Stimulated activated CD8-positive, alpha-beta memory T cell treated with anti-CD3 and anti-CD28 coated beads, Interleukin-15, amount 100 ng/mL, for 4 hours (primary cell): ENCODE data around the gene SYNCRIP.
"Not testable (repeated sequence)": the region's sequence is repeated elsewhere in the genome, so short reads cannot be mapped to it uniquely, and the experiment has no call there.

Experiments used
- DNase-seq, 2 donors: peaks; one replicate each; pipeline ENCODE4 v3.0.0-alpha.2; 2020; ENCODE audit warnings: low read depth in 2 of 2

SYNCRIP gene

GRCh38 chr6:85670573-85670972 is 27.9 kb upstream of the SYNCRIP start:
- DNase-seq = no peak

GRCh38 chr6:85669735-85670194 is 27.1 kb upstream of the SYNCRIP start:
- DNase-seq = peak in 1 of 2 donors; percentile 16

- no peak for DNase-seq
Measured at GRCh38 chr6:85662251-85662650, 19.6 kb upstream of the SYNCRIP start.

- DNase-seq = no peak
Measured at GRCh38 chr6:85660181-85660611, 17.5 kb upstream of the SYNCRIP start.

GRCh38 chr6:85650606-85651005 is 7.9 kb upstream of the SYNCRIP start:
- DNase-seq = no peak

- no peak for DNase-seq
Measured at GRCh38 chr6:85644279-85644762, 1.6 kb upstream of the SYNCRIP start.

- DNase-seq = peak in 1 of 2 donors; percentile 47
Measured at GRCh38 chr6:85643537-85644278, 1.0 kb upstream of the SYNCRIP start.

GRCh38 chr6:85641897-85642773 is 551 bp downstream of the SYNCRIP start:
- DNase-seq = peak; percentile 23 to 32

- peak in 1 of 2 donors; percentile 26 for DNase-seq
Measured at GRCh38 chr6:85641522-85641896, 1.2 kb downstream of the SYNCRIP start.

- no peak for DNase-seq
Measured at GRCh38 chr6:85640821-85641220, 1.9 kb downstream of the SYNCRIP start.

- DNase-seq = no peak
Measured at GRCh38 chr6:85637579-85637978, 5.1 kb downstream of the SYNCRIP start.

- DNase-seq = no peak
Measured at GRCh38 chr6:85632164-85632942, 10.3 kb downstream of the SYNCRIP start.

- not testable (repeated sequence) for DNase-seq
Measured at GRCh38 chr6:85631117-85631516, 11.6 kb downstream of the SYNCRIP start.

GRCh38 chr6:85628353-85628752 is 14.3 kb downstream of the SYNCRIP start:
- DNase-seq = no peak

GRCh38 chr6:85620308-85620707 is 22.4 kb downstream of the SYNCRIP start:
- DNase-seq = no peak

GRCh38 chr6:85614780-85615179 is 27.9 kb downstream of the SYNCRIP start:
- no peak for DNase-seq

- no peak for DNase-seq
Measured at GRCh38 chr6:85612690-85613474, 29.8 kb downstream of the SYNCRIP start.

- no peak for DNase-seq
Measured at GRCh38 chr6:85610182-85610895, 32.3 kb downstream of the SYNCRIP start.

GRCh38 chr6:85602100-85602499 is 40.6 kb downstream of the SYNCRIP start:
- no peak for DNase-seq

- DNase-seq = no peak
Measured at GRCh38 chr6:85600713-85601313, 41.9 kb downstream of the SYNCRIP start.
